Neural crest cell (in vitro differentiated cells): ENCODE data around the gene ELOVL7. TPM values are rescaled to one million over a fixed set of nuclear protein-coding genes. Genes with fewer than 3 reads are reported as not detected.

Source experiments
- DNase-seq: peaks from one replicate; pipeline ENCODE4 v3.0.0; 2021; ENCODE audit warnings: low read depth, mixed read lengths, low spot score
- H3K27ac Mint-ChIP-seq: one replicate; pipeline ENCODE4 v1.8.0; 2021; ENCODE audit warnings: mild to moderate bottlenecking, mixed read lengths; ENCODE audit not compliant: unreplicated experiment
- H3K27me3 Mint-ChIP-seq: 2 replicates; pipeline ENCODE4 v1.8.0; 2021; ENCODE audit warnings: low read depth, mild to moderate bottlenecking, mixed read lengths
- H3K36me3 Mint-ChIP-seq: 2 replicates; pipeline ENCODE4 v1.8.0; 2021; ENCODE audit warnings: low read depth, mild to moderate bottlenecking, mixed read lengths
- H3K4me1 Mint-ChIP-seq: 2 replicates; pipeline ENCODE4 v1.8.0; 2021; ENCODE audit warnings: mixed read lengths
- H3K4me3 Mint-ChIP-seq: one replicate; pipeline ENCODE4 v1.8.0; 2021; ENCODE audit warnings: mild to moderate bottlenecking, mixed read lengths
- H3K9me3 Mint-ChIP-seq: 2 replicates; pipeline ENCODE4 v1.8.0; 2021; ENCODE audit warnings: mixed read lengths
- CTCF ChIP-seq: fragments of 200-600 bp; sonication (generic); conservative IDR thresholded peaks from 2 replicates; pipeline ENCODE4 v1.5.0; 2021; ENCODE audit warnings: antibody characterized with exemption, mild to moderate bottlenecking
- total RNA-seq: library from RNA; stranded (reverse); gene quantifications from 2 replicates; pipeline ENCODE4 v1.2.1, GENCODE V29; 2021

Gene ELOVL7
- total RNA-seq, 1 donor from 2014 or later, result 0.42 TPM

GRCh38 chr5:60812426-60812825, 31.6 kb downstream of the ELOVL7 start:
- no peaks in the 10 kb centered on the region for H3K36me3 Mint-ChIP-seq
- H3K4me3 Mint-ChIP-seq, result no peak overlapping the region
- no peak for DNase-seq
- H3K27me3 Mint-ChIP-seq, result no peaks in the 10 kb centered on the region
- TF ChIP-seq CTCF, result no peak
- no peaks in the 10 kb centered on the region for H3K4me1 Mint-ChIP-seq
- H3K9me3 Mint-ChIP-seq, result peaks cover under 1% of the 10 kb centered on the region
- no peak overlapping the region for H3K27ac Mint-ChIP-seq

- no peaks in the 10 kb centered on the region for H3K27me3 Mint-ChIP-seq
- no peak for DNase-seq
- no peak for TF ChIP-seq CTCF
- peaks cover 2% of the 10 kb centered on the region for H3K9me3 Mint-ChIP-seq
- no peaks in the 10 kb centered on the region for H3K4me1 Mint-ChIP-seq
- no peaks in the 10 kb centered on the region for H3K36me3 Mint-ChIP-seq
- H3K27ac Mint-ChIP-seq, result no peak overlapping the region
- H3K4me3 Mint-ChIP-seq, result no peak overlapping the region
These were observed 33.0 kb downstream of the ELOVL7 start for GRCh38 chr5:60811105-60811504.

GRCh38 chr5:60810438-60811085, 33.5 kb downstream of the ELOVL7 start:
- TF ChIP-seq CTCF, result no peak
- no peak for DNase-seq
- Mint-ChIP-seq H3K27ac (no peak overlapping the region), H3K4me1 (no peaks in the 10 kb centered on the region), H3K4me3 (no peak overlapping the region), H3K27me3 (no peaks in the 10 kb centered on the region), H3K36me3 (no peaks in the 10 kb centered on the region), H3K9me3 (peaks cover 2% of the 10 kb centered on the region)

GRCh38 chr5:60809891-60810425, 34.1 kb downstream of the ELOVL7 start:
- Mint-ChIP-seq H3K27me3 (no peaks in the 10 kb centered on the region), H3K9me3 (peaks cover 2% of the 10 kb centered on the region), H3K4me1 (no peaks in the 10 kb centered on the region), H3K27ac (no peak overlapping the region), H3K4me3 (no peak overlapping the region), H3K36me3 (no peaks in the 10 kb centered on the region)
- no peak for TF ChIP-seq CTCF
- no peak for DNase-seq

- Mint-ChIP-seq H3K4me1 (no peaks in the 10 kb centered on the region), H3K36me3 (no peaks in the 10 kb centered on the region), H3K9me3 (peaks cover 2% of the 10 kb centered on the region), H3K27me3 (no peaks in the 10 kb centered on the region), H3K4me3 (no peak overlapping the region), H3K27ac (no peak overlapping the region)
- no peak for TF ChIP-seq CTCF
- DNase-seq, result no peak
These were observed 37.4 kb downstream of the ELOVL7 start for GRCh38 chr5:60806591-60807243.
